Smooth muscle cell (in vitro differentiated cells): Measurements from ENCODE around the gene SNX19. TPM values are rescaled to one million over a fixed set of nuclear protein-coding genes. Genes with fewer than 3 reads are reported as not detected.
A peak's percentile ranks its signal among the peaks of the same experiment; 100 is the strongest.

ENCODE experiments used
- DNase-seq: peaks from one replicate; lab custom pipeline; 2025; ENCODE audit not compliant: unreplicated experiment; lab: John Stamatoyannopoulos, UW
- H2AFZ ChIP-seq: fragments of 200-600 bp; sonication (generic); 2 replicates; pipeline ENCODE4 v1.6.0; 2016; ENCODE audit warnings: antibody characterized with exemption, low read depth, mild to moderate bottlenecking
- H3F3A ChIP-seq: fragments of 200-600 bp; sonication (generic); 2 replicates; pipeline ENCODE4 v1.6.0; 2017; ENCODE audit warnings: antibody characterized with exemption, low read depth
- H3K27ac ChIP-seq: fragments of 200-600 bp; sonication (generic); 2 replicates; pipeline ENCODE4 v1.5.1; 2016; ENCODE audit warnings: low read depth, mild to moderate bottlenecking
- H3K27me3 ChIP-seq: fragments of 200-600 bp; sonication (generic); 2 replicates; pipeline ENCODE4 v1.6.1; 2016; ENCODE audit warnings: low read depth, mild to moderate bottlenecking
- H3K36me3 ChIP-seq: fragments of 200-600 bp; sonication (generic); 2 replicates; pipeline ENCODE4 v1.5.1; 2016; ENCODE audit warnings: low read depth
- H3K4me1 ChIP-seq: fragments of 200-600 bp; sonication (generic); 2 replicates; pipeline ENCODE4 v1.5.1; 2016; ENCODE audit warnings: low read depth
- H3K4me2 ChIP-seq: fragments of 200-600 bp; sonication (generic); 2 replicates; pipeline ENCODE4 v1.6.0; 2016; ENCODE audit warnings: mild to moderate bottlenecking
- H3K4me3 ChIP-seq: fragments of 200-600 bp; sonication (generic); 2 replicates; pipeline ENCODE4 v1.5.1; 2016; ENCODE audit warnings: mild to moderate bottlenecking
- H3K79me2 ChIP-seq: fragments of 200-600 bp; sonication (generic); 2 replicates; pipeline ENCODE4 v1.6.0; 2016; ENCODE audit warnings: low read depth, mild to moderate bottlenecking
- H3K9ac ChIP-seq: fragments of 200-600 bp; sonication (generic); 2 replicates; pipeline ENCODE4 v1.6.0; 2016; ENCODE audit warnings: low read depth
- H3K9me3 ChIP-seq: fragments of 200-600 bp; sonication (generic); replicated peaks from 2 replicates; pipeline ENCODE4 v1.5.1; 2016; ENCODE audit warnings: low read depth
- H4K20me1 ChIP-seq: fragments of 200-600 bp; sonication (generic); 2 replicates; pipeline ENCODE4 v1.6.0; 2016; ENCODE audit warnings: low read depth
- WGBS: methylation state at CpG from one replicate; pipeline ENCODE4 v1.1.7; 2016; ENCODE audit warnings: low lambda C conversion rate; 5-methylcytosine and 5-hydroxymethylcytosine counted together
- polyA plus RNA-seq: library from polyadenylated mRNA; unstranded; fragments of >200 nt; fragmentation: Nextera tagmentation; extraction: Ambion mirVana; gene quantifications from 2 replicates; pipeline ENCODE4 v1.2.1, GENCODE V29; 2016
- total RNA-seq: library from RNA; depleted of rRNA; stranded (reverse); fragments of >200 nt; gene quantifications from 2 replicates; pipeline ENCODE4 v1.2.3, GENCODE V29; 2014
- TF ChIP-seq, protein P1 (sequence below): fragments of 200-600 bp; sonication (generic); IDR thresholded peaks from 2 replicates; pipeline ENCODE4 v1.5.1; 2017; ENCODE audit warnings: borderline replicate concordance, mild to moderate bottlenecking, antibody characterized with exemption; ENCODE audit not compliant: insufficient read depth, poor library complexity, severe bottlenecking

Gene SNX19
- total and polyA plus RNA-seq, 2 experiments from 2014 or later, result 15.1 to 59.5 TPM

- H3K9me3 ChIP-seq, result no peaks in the 10 kb centered on the region
- TF ChIP-seq, protein P1, sequence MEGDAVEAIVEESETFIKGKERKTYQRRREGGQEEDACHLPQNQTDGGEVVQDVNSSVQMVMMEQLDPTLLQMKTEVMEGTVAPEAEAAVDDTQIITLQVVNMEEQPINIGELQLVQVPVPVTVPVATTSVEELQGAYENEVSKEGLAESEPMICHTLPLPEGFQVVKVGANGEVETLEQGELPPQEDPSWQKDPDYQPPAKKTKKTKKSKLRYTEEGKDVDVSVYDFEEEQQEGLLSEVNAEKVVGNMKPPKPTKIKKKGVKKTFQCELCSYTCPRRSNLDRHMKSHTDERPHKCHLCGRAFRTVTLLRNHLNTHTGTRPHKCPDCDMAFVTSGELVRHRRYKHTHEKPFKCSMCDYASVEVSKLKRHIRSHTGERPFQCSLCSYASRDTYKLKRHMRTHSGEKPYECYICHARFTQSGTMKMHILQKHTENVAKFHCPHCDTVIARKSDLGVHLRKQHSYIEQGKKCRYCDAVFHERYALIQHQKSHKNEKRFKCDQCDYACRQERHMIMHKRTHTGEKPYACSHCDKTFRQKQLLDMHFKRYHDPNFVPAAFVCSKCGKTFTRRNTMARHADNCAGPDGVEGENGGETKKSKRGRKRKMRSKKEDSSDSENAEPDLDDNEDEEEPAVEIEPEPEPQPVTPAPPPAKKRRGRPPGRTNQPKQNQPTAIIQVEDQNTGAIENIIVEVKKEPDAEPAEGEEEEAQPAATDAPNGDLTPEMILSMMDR, result no peak
- DNase-seq, result no peak
- WGBS, result 84% methylated on average over 15 of the region's 17 CpGs
- H3K27ac ChIP-seq, result no peak overlapping the region
- peaks cover 23% of the 10 kb centered on the region for H3K36me3 ChIP-seq
- H3K4me2 ChIP-seq, result no peak overlapping the region
- H2AFZ ChIP-seq, result no peak overlapping the region
- H3K27me3 ChIP-seq, result no peaks in the 10 kb centered on the region
- no peaks in the 10 kb centered on the region for H3K79me2 ChIP-seq
- no peak overlapping the region for H3K4me3 ChIP-seq
- peaks cover 13% of the 10 kb centered on the region for H3K4me1 ChIP-seq
- peaks cover 21% of the 10 kb centered on the region for H4K20me1 ChIP-seq
- no peak overlapping the region for H3K9ac ChIP-seq
- no peaks in the 10 kb centered on the region for H3F3A ChIP-seq
These were observed 18.8 kb downstream of the SNX19 start for GRCh38 chr11:130897262-130898182.

DNA sequence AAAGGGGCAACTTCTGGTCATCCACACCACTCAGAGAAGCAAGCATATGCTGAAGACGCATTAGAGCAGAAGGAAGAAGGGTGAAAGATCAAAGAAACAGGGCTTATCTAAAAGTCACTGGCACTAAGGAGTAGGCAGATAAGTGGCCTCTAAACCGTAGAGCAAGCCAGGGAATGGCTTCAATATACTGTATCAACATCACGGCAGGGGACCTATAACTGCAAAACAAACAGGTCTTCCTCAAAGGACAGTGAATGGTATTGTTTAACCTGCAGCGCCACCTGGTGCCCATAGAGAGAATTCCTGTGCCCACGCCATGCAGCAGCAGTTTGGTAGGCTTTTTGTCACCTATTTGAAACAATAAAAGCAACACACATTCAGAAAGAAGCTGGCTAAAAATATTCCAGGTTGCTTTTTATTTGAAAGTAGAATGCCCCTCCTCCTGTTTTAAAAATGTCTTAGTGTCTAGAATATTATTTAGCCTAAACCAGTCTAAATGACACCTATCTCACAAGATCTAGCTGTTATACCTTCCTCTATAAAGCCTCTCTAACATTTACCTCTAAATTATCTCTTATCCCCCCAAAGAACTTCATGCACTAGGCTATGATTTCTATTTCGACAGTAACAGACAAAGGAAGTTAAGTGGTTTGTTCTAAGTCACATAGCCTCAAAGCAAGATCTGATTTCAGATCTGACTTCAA is 21.8 kb downstream of the SNX19 start:
- 32% methylated on average over 6 of the region's 6 CpGs for WGBS
- Histone ChIP-seq H3K4me2 (no peak overlapping the region), H3K4me1 (peaks cover 18% of the 10 kb centered on the region), H3K9me3 (no peaks in the 10 kb centered on the region), H3F3A (no peaks in the 10 kb centered on the region), H3K27me3 (no peaks in the 10 kb centered on the region), H3K9ac (no peak overlapping the region), H2AFZ (no peak overlapping the region), H4K20me1 (peaks cover 21% of the 10 kb centered on the region), H3K27ac (no peak overlapping the region), H3K79me2 (no peaks in the 10 kb centered on the region), H3K4me3 (no peak overlapping the region), H3K36me3 (peaks cover 3% of the 10 kb centered on the region)
- TF ChIP-seq, protein P1, result peak; percentile 91
- DNase-seq, result no peak

GRCh38 chr11:130892861-130893260 is 23.4 kb downstream of the SNX19 start:
- Histone ChIP-seq H3F3A (no peaks in the 10 kb centered on the region), H3K4me3 (no peak overlapping the region), H3K79me2 (no peaks in the 10 kb centered on the region), H2AFZ (no peak overlapping the region), H3K4me2 (no peak overlapping the region), H4K20me1 (peaks cover 21% of the 10 kb centered on the region), H3K36me3 (peaks cover 8% of the 10 kb centered on the region), H3K27me3 (no peaks in the 10 kb centered on the region), H3K9me3 (no peaks in the 10 kb centered on the region), H3K27ac (no peak overlapping the region), H3K9ac (no peak overlapping the region), H3K4me1 (peaks cover 18% of the 10 kb centered on the region)
- WGBS, result 41% methylated on average over 4 of the region's 4 CpGs
- TF ChIP-seq, protein P1, result no peak
- no peak for DNase-seq
